Measurements from ENCODE around the gene WFIKKN1. TPM values are rescaled to one million over a fixed set of nuclear protein-coding genes. Genes with fewer than 3 reads are reported as not detected.

WFIKKN1 gene
- total RNA-seq, 1 experiment from 2014 or later: 0.47 TPM

GRCh38 chr16:617855-618254 is 12.9 kb upstream of the WFIKKN1 start:
- no peak for DNase-seq (ENCODE audit: low read depth, low spot score)
- H2AFZ ChIP-seq (ENCODE audit: low read depth, low read length, poor library complexity, severe bottlenecking): no peak overlapping the region
- H3K9me2 ChIP-seq (ENCODE audit: insufficient read depth): no peaks in the 10 kb centered on the region
- TF ChIP-seq CBX3 (IDR thresholded peaks at IDR 0.05; ENCODE audit: low read depth): no peak
- TF ChIP-seq ELF1 (IDR thresholded peaks at IDR 0.05; ENCODE audit: borderline replicate concordance, low read depth): no peak
- TF ChIP-seq RAD21 (IDR thresholded peaks at IDR 0.05; ENCODE audit: low read depth): no peak
- no peak for TF ChIP-seq ZFX (IDR thresholded peaks at IDR 0.05)
- TF ChIP-seq JUND (IDR thresholded peaks at IDR 0.05): no peak
- TF ChIP-seq ZNF274 (IDR thresholded peaks at IDR 0.05; ENCODE audit: low read depth, low read length): no peak
- TF ChIP-seq CEBPB (IDR thresholded peaks at IDR 0.05; ENCODE audit: low read depth): no peak
- no peak for TF ChIP-seq SRF (IDR thresholded peaks at IDR 0.05; ENCODE audit: low read depth)
- TF ChIP-seq, protein P1, sequence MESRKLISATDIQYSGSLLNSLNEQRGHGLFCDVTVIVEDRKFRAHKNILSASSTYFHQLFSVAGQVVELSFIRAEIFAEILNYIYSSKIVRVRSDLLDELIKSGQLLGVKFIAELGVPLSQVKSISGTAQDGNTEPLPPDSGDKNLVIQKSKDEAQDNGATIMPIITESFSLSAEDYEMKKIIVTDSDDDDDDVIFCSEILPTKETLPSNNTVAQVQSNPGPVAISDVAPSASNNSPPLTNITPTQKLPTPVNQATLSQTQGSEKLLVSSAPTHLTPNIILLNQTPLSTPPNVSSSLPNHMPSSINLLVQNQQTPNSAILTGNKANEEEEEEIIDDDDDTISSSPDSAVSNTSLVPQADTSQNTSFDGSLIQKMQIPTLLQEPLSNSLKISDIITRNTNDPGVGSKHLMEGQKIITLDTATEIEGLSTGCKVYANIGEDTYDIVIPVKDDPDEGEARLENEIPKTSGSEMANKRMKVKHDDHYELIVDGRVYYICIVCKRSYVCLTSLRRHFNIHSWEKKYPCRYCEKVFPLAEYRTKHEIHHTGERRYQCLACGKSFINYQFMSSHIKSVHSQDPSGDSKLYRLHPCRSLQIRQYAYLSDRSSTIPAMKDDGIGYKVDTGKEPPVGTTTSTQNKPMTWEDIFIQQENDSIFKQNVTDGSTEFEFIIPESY (IDR thresholded peaks at IDR 0.05; ENCODE audit: extremely low read depth, insufficient replicate concordance, low read length): no peak
- TF ChIP-seq EZH2 (IDR thresholded peaks at IDR 0.05): no peak
- no peak for TF ChIP-seq SIN3A (IDR thresholded peaks at IDR 0.05; ENCODE audit: low read depth)
- TF ChIP-seq POLR2AphosphoS5 (IDR thresholded peaks at IDR 0.05; ENCODE audit: low read depth, low read length): no peak
- no peak for TF ChIP-seq EGR1 (IDR thresholded peaks at IDR 0.05; ENCODE audit: low read depth)
- no peak for TF ChIP-seq REST (IDR thresholded peaks at IDR 0.05; ENCODE audit: low read depth)
- TF ChIP-seq POLR2A (IDR thresholded peaks at IDR 0.05; ENCODE audit: borderline replicate concordance, extremely low read depth, insufficient read depth, insufficient read length): no peak
- no peak for TF ChIP-seq TCF7L2 (IDR thresholded peaks at IDR 0.05; ENCODE audit: borderline replicate concordance, extremely low read depth, insufficient read depth, insufficient read length)
- TF ChIP-seq EZH2phosphoT487 (IDR thresholded peaks at IDR 0.05; ENCODE audit: borderline replicate concordance): no peak
- no peak for TF ChIP-seq CTCF (IDR thresholded peaks at IDR 0.05 in 2 of 3, conservative IDR thresholded peaks at IDR 0.05 in 1 of 3; ENCODE audit: borderline replicate concordance in 1 of 3, insufficient read depth in 1 of 3, low read depth in 2 of 3, low read length in 2 of 3)
- TF ChIP-seq FOSL1 (IDR thresholded peaks at IDR 0.05; ENCODE audit: low read depth): no peak
- no peak for ATAC-seq
- no peak overlapping the region for H3K4me2 ChIP-seq (ENCODE audit: low read length)
- no peaks in the 10 kb centered on the region for H3K27me3 ChIP-seq (ENCODE audit: insufficient read depth, low read length)
- peaks cover 8 to 21% of the 10 kb centered on the region in 2 experiments for H3K4me1 ChIP-seq (ENCODE audit: control insufficient read depth in 1 of 2, insufficient read depth in 2 of 2, low read length in 2 of 2)
- H3K79me2 ChIP-seq (ENCODE audit: insufficient read depth, low read length): peaks cover 6% of the 10 kb centered on the region; the same call in 1 of the 2 replicates
- RAD21 ChIA-PET (ENCODE audit: low non-redundant PET in 1 of 2, low total read pairs in 2 of 2, uncharacterized antibody in 2 of 2, unreplicated experiment in 2 of 2): no interaction called here
- H3K36me3 ChIP-seq (ENCODE audit: control insufficient read depth in 1 of 2, insufficient read depth in 2 of 2, low read length in 2 of 2): no peaks in the 10 kb centered on the region
- no peaks in the 10 kb centered on the region for H4K20me1 ChIP-seq (ENCODE audit: insufficient read depth)
- POLR2A ChIA-PET: no interaction called here
- H3K27ac ChIP-seq (ENCODE audit: low read depth, low read length): no peak overlapping the region
- intact Hi-C loops (cut with micrococcal nuclease): no loop called here
- CTCF ChIA-PET: no interaction called here
- H3K9ac ChIP-seq (ENCODE audit: low read length): no peak overlapping the region
- BruUV-seq (replicated peaks): no TSS peak
- no peak overlapping the region for H3K4me3 ChIP-seq (replicated peaks in 1 of 2; ENCODE audit: low read depth in 1 of 2, low read length in 2 of 2)
- no peaks in the 10 kb centered on the region for H3K9me3 ChIP-seq (ENCODE audit: control insufficient read depth in 1 of 2, insufficient read depth in 1 of 2, low read depth in 1 of 2, low read length in 2 of 2)
